Common myeloid progenitor, CD34-positive (primary cell): ENCODE measurements around the gene CDKL5.
A peak's percentile ranks its signal among the peaks of the same experiment; 100 is the strongest.

Experiments
- CTCF ChIA-PET: fragments of 350-600 bp; sonication (Branson Sonifier 250); formaldehyde crosslinking; loops from one replicate; lab custom pipeline; 2021; ENCODE audit warnings: antibody characterized with exemption; lab: Charles Lee
- POLR2A ChIA-PET: fragments of 350-600 bp; sonication (Branson Sonifier 250); formaldehyde crosslinking; loops from one replicate; lab custom pipeline; 2021; ENCODE audit warnings: antibody characterized with exemption; lab: Charles Lee
- DNase-seq, 3 donors: peaks; one replicate each; pipeline versions ENCODE4 v3.0.0 to v3.0.0-alpha.2; 2013
- H3K27ac ChIP-seq, 2 experiments: 1 replicate in 1 of 2; 2 replicates in 1 of 2; pipeline ENCODE4 v1.7.0; 2013; ENCODE audit warnings: inconsistent platforms in 2 of 2, low read length in 2 of 2, mild to moderate bottlenecking in 2 of 2, low read depth in 1 of 2, moderate library complexity in 1 of 2; ENCODE audit not compliant: severe bottlenecking in 2 of 2, insufficient read depth in 1 of 2, poor library complexity in 1 of 2
- H3K27me3 ChIP-seq, 5 experiments: replicated peaks in 2 of 5; 1 replicate in 3 of 5; 2 replicates in 2 of 5; pipeline versions ENCODE4 v1.6.1 to v1.7.0; 2013; ENCODE audit warnings: low read length in 4 of 5, mild to moderate bottlenecking in 2 of 5, moderate library complexity in 2 of 5, inconsistent platforms in 1 of 5; ENCODE audit not compliant: insufficient read depth in 5 of 5, control insufficient read depth in 4 of 5
- H3K36me3 ChIP-seq, 4 experiments: 1 replicate in 2 of 4; 2 replicates in 2 of 4; pipeline versions ENCODE4 v1.6.1 to v1.7.0; 2013; ENCODE audit warnings: low read length in 3 of 4, control low read depth in 1 of 4, mild to moderate bottlenecking in 1 of 4; ENCODE audit not compliant: control insufficient read depth in 4 of 4, insufficient read depth in 4 of 4
- H3K4me1 ChIP-seq, 4 experiments: 1 replicate in 3 of 4; 2 replicates in 1 of 4; pipeline versions ENCODE4 v1.6.1 to v1.7.1; 2013; ENCODE audit warnings: low read length in 3 of 4, mild to moderate bottlenecking in 3 of 4, control low read depth in 1 of 4, inconsistent platforms in 1 of 4, moderate library complexity in 1 of 4; ENCODE audit not compliant: control insufficient read depth in 4 of 4, insufficient read depth in 4 of 4; ENCODE audit errors: control extremely low read depth in 1 of 4
- H3K4me3 ChIP-seq, 7 experiments: 1 replicate in 4 of 7; 2 replicates in 3 of 7; pipeline versions ENCODE4 v1.5.1 to v1.7.0; 2013; ENCODE audit warnings: mild to moderate bottlenecking in 7 of 7, low read length in 6 of 7, moderate library complexity in 6 of 7, inconsistent platforms in 2 of 7, low read depth in 2 of 7, control low read depth in 1 of 7; ENCODE audit not compliant: insufficient read depth in 4 of 7, control insufficient read depth in 1 of 7; ENCODE audit errors: extremely low read depth in 1 of 7
- H3K9me3 ChIP-seq, 5 experiments: 1 replicate in 4 of 5; 2 replicates in 1 of 5; pipeline versions ENCODE4 v1.6.1 to v1.7.1; 2013; ENCODE audit warnings: low read length in 4 of 5, mild to moderate bottlenecking in 2 of 5, inconsistent platforms in 1 of 5, low read depth in 1 of 5, moderate library complexity in 1 of 5; ENCODE audit not compliant: control insufficient read depth in 4 of 5, insufficient read depth in 2 of 5; ENCODE audit errors: control extremely low read depth in 1 of 5
- WGBS: methylation state at CpG from one replicate; pipeline ENCODE4 v1.1.5; 2013; ENCODE audit not compliant: insufficient coverage; 5-methylcytosine and 5-hydroxymethylcytosine counted together

CDKL5 gene

GRCh38 chrX:18643853-18644252 is 218.4 kb downstream of the CDKL5 start:
- WGBS, result 86% methylated on average over 1 of the region's 3 CpGs
- CTCF ChIA-PET, result no interaction called here

GRCh38 chrX:18647621-18648020 is 222.2 kb downstream of the CDKL5 start:
- peak in 2 of 3 donors; percentile 14 to 53 for DNase-seq
- Histone ChIP-seq H3K4me1 (no peaks in the 10 kb centered on the region), H3K4me3 (no peak overlapping the region), H3K27ac (no peak overlapping the region), H3K27me3 (peaks cover 0 to 11% (median 0%) of the 10 kb centered on the region in 5 experiments), H3K36me3 (no peaks in the 10 kb centered on the region), H3K9me3 (no peaks in the 10 kb centered on the region)
- ChIA-PET CTCF (interaction anchor here (0.8 kb wide), 1 partner anchor 18 kb away, joined by 5 read pairs; no protein-coding TSS in a partner anchor), POLR2A (no interaction called here)
- 63% methylated on average over 4 of the region's 4 CpGs for WGBS

More at GRCh38 chrX:18643853-18644252, 218.4 kb downstream of the CDKL5 start:
- Histone ChIP-seq H3K4me1 (no peaks in the 10 kb centered on the region), H3K9me3 (no peaks in the 10 kb centered on the region), H3K4me3 (no peak overlapping the region), H3K27me3 (peaks cover 0 to 11% (median 0%) of the 10 kb centered on the region in 5 experiments), H3K36me3 (no peaks in the 10 kb centered on the region), H3K27ac (no peak overlapping the region)
- POLR2A ChIA-PET, result no interaction called here
- DNase-seq, result no peak

GRCh38 chrX:18649498-18649951 is 224.1 kb downstream of the CDKL5 start:
- H3K9me3 ChIP-seq, result no peaks in the 10 kb centered on the region
- H3K27ac ChIP-seq, result no peak overlapping the region
- H3K4me1 ChIP-seq, result no peaks in the 10 kb centered on the region
- peaks cover 0 to 7% (median 0%) of the 10 kb centered on the region in 5 experiments for H3K27me3 ChIP-seq
- H3K4me3 ChIP-seq, result no peak overlapping the region
- ChIA-PET POLR2A (no interaction called here), CTCF (no interaction called here)
- H3K36me3 ChIP-seq, result no peaks in the 10 kb centered on the region
- no peak for DNase-seq
- 71% methylated on average over 7 of the region's 9 CpGs for WGBS

- DNase-seq, result no peak
- WGBS, result 100% methylated on average over 3 of the region's 6 CpGs
- Histone ChIP-seq H3K4me3 (no peak overlapping the region), H3K4me1 (no peaks in the 10 kb centered on the region), H3K36me3 (no peaks in the 10 kb centered on the region), H3K9me3 (no peaks in the 10 kb centered on the region), H3K27ac (no peak overlapping the region), H3K27me3 (peaks cover 0 to 3% (median 0%) of the 10 kb centered on the region in 5 experiments)
- ChIA-PET CTCF (no interaction called here), POLR2A (no interaction called here)
Observed at GRCh38 chrX:18650662-18651061, 225.3 kb downstream of the CDKL5 start.

- CTCF ChIA-PET, result no interaction called here
- Histone ChIP-seq H3K4me1 (no peaks in the 10 kb centered on the region), H3K36me3 (no peaks in the 10 kb centered on the region), H3K9me3 (no peaks in the 10 kb centered on the region), H3K4me3 (no peak overlapping the region), H3K27me3 (no peaks in the 10 kb centered on the region), H3K27ac (no peak overlapping the region)
- POLR2A ChIA-PET, result no interaction called here
- DNase-seq, result no peak
Observed at GRCh38 chrX:18652636-18653035, 227.2 kb downstream of the CDKL5 start.

- H3K27me3 ChIP-seq, result peaks cover 0 to 2% (median 0%) of the 10 kb centered on the region in 5 experiments
- no peak overlapping the region for H3K4me3 ChIP-seq
- no peak for DNase-seq
- no peaks in the 10 kb centered on the region for H3K36me3 ChIP-seq
- POLR2A ChIA-PET, result no interaction called here
- no peak overlapping the region for H3K27ac ChIP-seq
- no peaks in the 10 kb centered on the region for H3K9me3 ChIP-seq
- WGBS, result 65% methylated on average over 4 of the region's 5 CpGs
- CTCF ChIA-PET, result no interaction called here
- no peaks in the 10 kb centered on the region for H3K4me1 ChIP-seq
Observed at GRCh38 chrX:18654875-18655836, 229.7 kb downstream of the CDKL5 start.

- Histone ChIP-seq H3K9me3 (no peaks in the 10 kb centered on the region), H3K27ac (no peak overlapping the region), H3K4me3 (no peak overlapping the region), H3K27me3 (peaks cover 0 to 2% (median 0%) of the 10 kb centered on the region in 5 experiments), H3K4me1 (no peaks in the 10 kb centered on the region), H3K36me3 (no peaks in the 10 kb centered on the region)
- no peak for DNase-seq
- ChIA-PET CTCF (no interaction called here), POLR2A (no interaction called here)
- 80% methylated on average over 12 of the region's 12 CpGs for WGBS
Observed at GRCh38 chrX:18661273-18661672, 235.9 kb downstream of the CDKL5 start.
